Caco-2 (cell line): ENCODE results near the gene PDCD1LG2. TPM values are rescaled to one million over a fixed set of nuclear protein-coding genes. Genes with fewer than 3 reads are reported as not detected.

Experiments
- BruUV-seq: library from RNA; stranded (reverse); fragments of 400-500 nt; replicated peaks from 2 replicates; lab custom pipeline; 2021; lab: Mats Ljungman, UMichigan
- CTCF ChIA-PET: fragments of 300-600 bp; sonication (Branson Sonifier 250); formaldehyde crosslinking; loops from one replicate; lab custom pipeline; 2022; ENCODE audit warnings: antibody characterized with exemption; lab: Charles Lee
- POLR2A ChIA-PET: fragments of 300-600 bp; sonication (Branson Sonifier 250); formaldehyde crosslinking; loops from one replicate; lab custom pipeline; 2022; ENCODE audit warnings: antibody characterized with exemption; lab: Charles Lee
- DNase-seq, 2 experiments: peaks; one replicate each; pipeline versions ENCODE4 v3.0.0 to v3.0.0-alpha.2; 2020 to 2022
- H3K27me3 ChIP-seq: replicated peaks from 2 replicates; pipeline ENCODE4 v1.6.0; 2011; ENCODE audit warnings: low read length; ENCODE audit not compliant: control insufficient read depth, insufficient read depth
- H3K36me3 ChIP-seq: 2 replicates; pipeline ENCODE4 v1.5.1; 2011; ENCODE audit warnings: low read length; ENCODE audit not compliant: control insufficient read depth, insufficient read depth
- H3K4me1 ChIP-seq: fragments of 250-450 bp; sonication (Bioruptor Pico); 2 replicates; pipeline ENCODE4 v1.5.1; 2020; ENCODE audit warnings: mild to moderate bottlenecking
- H3K4me3 ChIP-seq: 2 replicates; pipeline ENCODE4 v1.5.1; 2011; ENCODE audit warnings: low read depth, mild to moderate bottlenecking, control low read depth, low read length
- H3K9me3 ChIP-seq: fragments of 250-450 bp; sonication (Bioruptor Pico); 2 replicates; pipeline ENCODE4 v1.5.1; 2020; ENCODE audit warnings: mild to moderate bottlenecking, moderate library complexity
- H3K27ac Mint-ChIP-seq: one replicate; pipeline ENCODE4 v1.8.0; 2022; ENCODE audit warnings: mixed read lengths; ENCODE audit not compliant: unreplicated experiment
- H3K27me3 Mint-ChIP-seq: one replicate; pipeline ENCODE4 v1.8.0; 2022; ENCODE audit warnings: mixed read lengths; ENCODE audit not compliant: insufficient read depth, unreplicated experiment
- H3K36me3 Mint-ChIP-seq: one replicate; pipeline ENCODE4 v1.8.0; 2022; ENCODE audit warnings: mild to moderate bottlenecking, mixed read lengths; ENCODE audit not compliant: insufficient read depth, unreplicated experiment
- H3K4me1 Mint-ChIP-seq: one replicate; pipeline ENCODE4 v1.8.0; 2022; ENCODE audit warnings: low read depth, mixed read lengths; ENCODE audit not compliant: unreplicated experiment
- H3K4me3 Mint-ChIP-seq: one replicate; pipeline ENCODE4 v1.8.0; 2022; ENCODE audit warnings: mild to moderate bottlenecking, moderate library complexity, mixed read lengths; ENCODE audit not compliant: unreplicated experiment
- H3K9me3 Mint-ChIP-seq: one replicate; pipeline ENCODE4 v1.8.0; 2022; ENCODE audit warnings: mixed read lengths; ENCODE audit not compliant: unreplicated experiment
- CTCF ChIP-seq, 2 experiments: fragments of 200-600 bp in 1 of 2; IDR thresholded peaks; 1 replicate in 1 of 2; 2 replicates in 1 of 2; pipeline versions ENCODE4 v1.5.1 to v1.8.0; 2011 to 2022; ENCODE audit warnings: antibody characterized with exemption in 1 of 2, control low read depth in 1 of 2, inconsistent platforms in 1 of 2, low read depth in 1 of 2, low read length in 1 of 2, mild to moderate bottlenecking in 1 of 2, moderate library complexity in 1 of 2; ENCODE audit not compliant: insufficient read depth in 1 of 2, severe bottlenecking in 1 of 2, unreplicated experiment in 1 of 2
- intact Hi-C: fragments of 100-400 bp; cut with micrococcal nuclease; formaldehyde crosslinking; loops from one replicate; pipeline ENCODE4 v1.10.0; 2022; ENCODE audit not compliant: unreplicated experiment
- total RNA-seq: library from RNA; stranded (reverse); gene quantifications from 2 replicates; pipeline ENCODE4 v1.2.3, GENCODE V29; 2022

PDCD1LG2 gene
- total RNA-seq, 1 experiment from 2014 or later, result not detected

DNA sequence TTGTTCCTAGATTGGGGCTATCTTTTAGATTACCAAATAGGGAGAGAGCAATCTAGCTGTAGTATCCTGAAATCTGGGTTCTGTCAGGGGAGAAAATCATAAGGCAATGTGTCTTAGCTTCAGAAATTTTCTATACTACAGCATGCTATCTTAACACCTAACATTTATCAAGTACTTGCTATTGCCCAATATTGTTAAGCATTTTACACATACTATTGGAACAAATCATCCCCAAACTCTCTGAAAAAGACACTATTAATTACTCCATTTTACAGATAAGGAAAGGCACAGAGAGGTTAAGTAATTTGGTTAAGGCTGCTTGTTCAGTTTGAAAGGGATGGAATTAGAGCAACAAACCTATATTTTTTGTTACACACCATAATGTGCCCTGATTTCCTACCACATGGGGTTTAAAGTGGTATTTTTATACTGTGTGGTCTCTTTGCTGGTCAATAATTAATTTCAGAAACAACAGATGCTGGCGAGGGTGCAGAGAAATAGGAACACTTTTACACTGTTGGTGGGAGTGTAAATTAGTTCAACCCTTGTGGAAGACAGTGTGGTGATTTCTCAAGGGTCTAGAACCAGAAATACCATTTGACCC is 61.4 kb downstream of the PDCD1LG2 start:
- no peak for TF ChIP-seq CTCF (IDR thresholded peaks at IDR 0.05; ENCODE audit: insufficient read depth in 1 of 2, low read depth in 1 of 2, low read length in 1 of 2, severe bottlenecking in 1 of 2, unreplicated experiment in 1 of 2)
- no TSS peak for BruUV-seq
- no peaks in the 10 kb centered on the region for H3K4me1 Mint-ChIP-seq
- no peak overlapping the region for H3K4me3 Mint-ChIP-seq
- H3K27me3 ChIP-seq, result no peaks in the 10 kb centered on the region
- CTCF ChIA-PET, result no interaction called here
- H3K9me3 ChIP-seq, result no peaks in the 10 kb centered on the region
- H3K27me3 Mint-ChIP-seq, result no peaks in the 10 kb centered on the region
- H3K4me3 ChIP-seq, result no peak overlapping the region
- no peaks in the 10 kb centered on the region for H3K9me3 Mint-ChIP-seq
- no peaks in the 10 kb centered on the region for H3K4me1 ChIP-seq
- intact Hi-C loops, result no loop called here
- H3K27ac Mint-ChIP-seq, result no peak overlapping the region
- H3K36me3 Mint-ChIP-seq, result no peaks in the 10 kb centered on the region
- POLR2A ChIA-PET, result no interaction called here
- no peaks in the 10 kb centered on the region for H3K36me3 ChIP-seq
- DNase-seq, result no peak

DNA sequence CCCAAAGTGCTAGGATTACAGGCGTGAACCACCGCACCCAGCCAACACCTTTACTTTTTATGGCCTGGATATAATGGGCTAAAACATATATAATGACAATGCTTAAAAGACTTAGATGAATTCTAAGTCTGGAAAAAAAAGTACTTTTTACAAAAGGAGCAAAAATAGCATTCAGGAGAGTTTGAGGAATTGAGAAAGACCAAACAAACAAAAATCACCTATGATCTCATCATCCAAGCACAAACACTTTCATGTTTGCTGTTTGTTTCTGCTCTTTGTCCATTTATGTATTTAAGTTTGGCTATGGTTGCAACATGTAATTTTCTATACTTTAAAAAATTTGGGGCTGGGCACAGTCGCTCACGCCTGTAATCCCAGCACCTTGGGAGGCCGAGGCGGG is 63.8 kb downstream of the PDCD1LG2 start:
- Histone ChIP-seq H3K27me3 (no peaks in the 10 kb centered on the region), H3K36me3 (no peaks in the 10 kb centered on the region), H3K4me1 (no peaks in the 10 kb centered on the region), H3K9me3 (no peaks in the 10 kb centered on the region), H3K4me3 (no peak overlapping the region)
- no peak overlapping the region for H3K4me3 Mint-ChIP-seq
- H3K27me3 Mint-ChIP-seq, result no peaks in the 10 kb centered on the region
- BruUV-seq, result no TSS peak
- DNase-seq, result no peak
- POLR2A ChIA-PET, result no interaction called here
- H3K4me1 Mint-ChIP-seq, result no peaks in the 10 kb centered on the region
- H3K9me3 Mint-ChIP-seq, result no peaks in the 10 kb centered on the region
- CTCF ChIA-PET, result interaction anchor here (1.6 kb wide), 1 partner anchor 388 kb away, joined by 3 read pairs; no protein-coding TSS in a partner anchor
- no peak for TF ChIP-seq CTCF (IDR thresholded peaks at IDR 0.05; ENCODE audit: insufficient read depth in 1 of 2, low read depth in 1 of 2, low read length in 1 of 2, severe bottlenecking in 1 of 2, unreplicated experiment in 1 of 2)
- H3K36me3 Mint-ChIP-seq, result no peaks in the 10 kb centered on the region
- no peak overlapping the region for H3K27ac Mint-ChIP-seq
- intact Hi-C loops, result no loop called here

DNA sequence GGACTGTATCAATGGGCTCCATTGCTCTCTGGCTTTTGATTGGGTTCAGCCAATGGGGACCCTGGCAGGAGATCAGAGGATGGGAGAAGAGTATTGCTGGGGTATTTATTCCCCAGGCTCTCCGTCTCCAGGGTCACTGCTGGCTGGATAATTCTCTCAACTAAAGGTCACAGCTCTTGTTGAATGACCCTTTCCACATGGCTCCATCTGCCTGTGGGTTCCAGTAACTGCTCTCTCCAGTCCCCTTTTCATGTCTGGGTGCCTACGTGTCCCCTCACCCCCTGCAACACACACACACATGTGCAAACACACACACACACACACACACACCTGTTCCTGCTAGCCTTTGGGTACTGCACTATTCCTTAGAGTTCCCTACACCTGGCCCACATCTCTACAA is 64.7 kb downstream of the PDCD1LG2 start:
- Histone ChIP-seq H3K4me3 (no peak overlapping the region), H3K36me3 (no peaks in the 10 kb centered on the region), H3K9me3 (no peaks in the 10 kb centered on the region), H3K4me1 (no peaks in the 10 kb centered on the region), H3K27me3 (no peaks in the 10 kb centered on the region)
- intact Hi-C loops, result no loop called here
- Mint-ChIP-seq H3K4me3 (no peak overlapping the region), H3K9me3 (no peaks in the 10 kb centered on the region), H3K4me1 (no peaks in the 10 kb centered on the region), H3K27me3 (no peaks in the 10 kb centered on the region), H3K27ac (no peak overlapping the region), H3K36me3 (no peaks in the 10 kb centered on the region)
- DNase-seq, result no peak
- BruUV-seq, result no TSS peak
- TF ChIP-seq CTCF (IDR thresholded peaks at IDR 0.05; ENCODE audit: insufficient read depth in 1 of 2, low read depth in 1 of 2, low read length in 1 of 2, severe bottlenecking in 1 of 2, unreplicated experiment in 1 of 2), result no peak
- POLR2A ChIA-PET, result no interaction called here
- CTCF ChIA-PET, result interaction anchor here (1.6 kb wide), 1 partner anchor 389 kb away, joined by 3 read pairs; no protein-coding TSS in a partner anchor
